WTC11 (cell line): ENCODE data around the gene ATP9A. TPM values are rescaled to one million over a fixed set of nuclear protein-coding genes. Genes with fewer than 3 reads are reported as not detected.

Source experiments
- ATAC-seq: fragments of 200-7000 bp; cut with Tn5 transposase; 2 replicates; pipeline ENCODE4 v1.10.0; 2021; ENCODE audit warnings: mild to moderate bottlenecking, moderate library complexity
- CTCF ChIA-PET: fragments of 300-600 bp; sonication (Branson Sonifier 250); formaldehyde crosslinking; loops from one replicate; lab custom pipeline; 2021; ENCODE audit warnings: antibody characterized with exemption; lab: Charles Lee
- POLR2A ChIA-PET: fragments of 350-600 bp; sonication (Branson Sonifier 250); formaldehyde crosslinking; loops from one replicate; lab custom pipeline; 2021; ENCODE audit warnings: antibody characterized with exemption; lab: Charles Lee
- DNase-seq: peaks from one replicate; pipeline ENCODE4 v3.0.0; 2021; ENCODE audit warnings: low spot score
- H3K27ac Mint-ChIP-seq: 2 replicates; pipeline ENCODE4 v1.8.0; 2021; ENCODE audit warnings: mixed read lengths
- H3K27me3 Mint-ChIP-seq: 2 replicates; pipeline ENCODE4 v1.8.0; 2021; ENCODE audit warnings: low read depth, mild to moderate bottlenecking, moderate library complexity, mixed read lengths
- H3K36me3 Mint-ChIP-seq: 2 replicates; pipeline ENCODE4 v1.8.0; 2021; ENCODE audit warnings: mixed read lengths
- H3K4me1 Mint-ChIP-seq: 2 replicates; pipeline ENCODE4 v1.8.0; 2022; ENCODE audit warnings: mixed read lengths
- H3K4me3 Mint-ChIP-seq: 2 replicates; pipeline ENCODE4 v1.8.0; 2021; ENCODE audit warnings: mild to moderate bottlenecking, moderate library complexity, mixed read lengths
- H3K9me3 Mint-ChIP-seq: 2 replicates; pipeline ENCODE4 v1.8.0; 2021; ENCODE audit warnings: mixed read lengths
- CBFB ChIP-seq: sonication (generic); formaldehyde crosslinking; IDR thresholded peaks from 2 replicates; pipeline ENCODE4 v1.8.1; 2022; ENCODE audit warnings: mild to moderate bottlenecking, low read depth, missing genetic modification reagents
- ETV6 ChIP-seq: sonication (generic); formaldehyde crosslinking; IDR thresholded peaks from 2 replicates; pipeline ENCODE4 v1.8.1; 2022; ENCODE audit warnings: mild to moderate bottlenecking, missing genetic modification reagents
- FOXK1 ChIP-seq: sonication (generic); formaldehyde crosslinking; IDR thresholded peaks from 2 replicates; pipeline ENCODE4 v1.8.0; 2022; ENCODE audit warnings: mild to moderate bottlenecking, moderate library complexity, missing genetic modification reagents
- GTF2I ChIP-seq: fragments of 250-450 bp; sonication (Bioruptor Pico); conservative IDR thresholded peaks from 2 replicates; pipeline ENCODE4 v1.4.0; 2021; ENCODE audit warnings: mild to moderate bottlenecking
- JUN ChIP-seq: sonication (generic); formaldehyde crosslinking; IDR thresholded peaks from 2 replicates; pipeline ENCODE4 v1.8.0; 2023; ENCODE audit warnings: mild to moderate bottlenecking, missing genetic modification reagents
- NR2C2 ChIP-seq: sonication (generic); formaldehyde crosslinking; IDR thresholded peaks from 2 replicates; pipeline ENCODE4 v1.8.0; 2022; ENCODE audit warnings: mild to moderate bottlenecking, missing genetic modification reagents
- PRRX2 ChIP-seq: fragments of 250-450 bp; sonication (Bioruptor Pico); IDR thresholded peaks from 2 replicates; pipeline ENCODE4 v1.8.0; 2021; ENCODE audit warnings: mild to moderate bottlenecking
- ZNF317 ChIP-seq: sonication (generic); formaldehyde crosslinking; IDR thresholded peaks from 2 replicates; pipeline ENCODE4 v1.8.1; 2023; ENCODE audit warnings: low read depth, mild to moderate bottlenecking, moderate library complexity, missing genetic modification reagents, borderline replicate concordance
- total RNA-seq: library from RNA; stranded (reverse); gene quantifications from 3 replicates; pipeline ENCODE4 v1.2.3, GENCODE V29; 2021
- TF ChIP-seq, protein P1 (sequence below): sonication (generic); formaldehyde crosslinking; IDR thresholded peaks from 2 replicates; pipeline ENCODE4 v1.8.0; 2023; ENCODE audit warnings: missing genetic modification reagents
- TF ChIP-seq, protein P2 (sequence below): sonication (generic); formaldehyde crosslinking; IDR thresholded peaks from 2 replicates; pipeline ENCODE4 v1.8.1; 2023; ENCODE audit warnings: mild to moderate bottlenecking, missing genetic modification reagents, moderate library complexity
- TF ChIP-seq, protein P3 (sequence below): sonication (generic); formaldehyde crosslinking; IDR thresholded peaks from 2 replicates; pipeline ENCODE4 v1.8.0; 2022; ENCODE audit warnings: mild to moderate bottlenecking, missing genetic modification reagents
- TF ChIP-seq, protein P4 (sequence below): sonication (generic); formaldehyde crosslinking; IDR thresholded peaks from 2 replicates; pipeline ENCODE4 v1.8.1; 2023; ENCODE audit warnings: mild to moderate bottlenecking, missing genetic modification reagents
- TF ChIP-seq, protein P5 (sequence below): fragments of 250-450 bp; sonication (Bioruptor Pico); IDR thresholded peaks from 2 replicates; pipeline ENCODE4 v1.8.0; 2021; ENCODE audit warnings: mild to moderate bottlenecking
- TF ChIP-seq, protein P6 (sequence below): sonication (generic); formaldehyde crosslinking; IDR thresholded peaks from 2 replicates; pipeline ENCODE4 v1.8.1; 2023; ENCODE audit warnings: mild to moderate bottlenecking, missing genetic modification reagents, borderline replicate concordance
- TF ChIP-seq, protein P7 (sequence below): fragments of 250-450 bp; sonication (Bioruptor Pico); IDR thresholded peaks from 2 replicates; pipeline ENCODE4 v1.9.0; 2021; ENCODE audit warnings: mild to moderate bottlenecking
- TF ChIP-seq, protein P8 (sequence below): sonication (generic); formaldehyde crosslinking; IDR thresholded peaks from 2 replicates; pipeline ENCODE4 v1.8.0; 2022; ENCODE audit warnings: mild to moderate bottlenecking, missing genetic modification reagents

The ATP9A gene
- total RNA-seq, 1 experiment from 2014 or later: 5.0 TPM

DNA sequence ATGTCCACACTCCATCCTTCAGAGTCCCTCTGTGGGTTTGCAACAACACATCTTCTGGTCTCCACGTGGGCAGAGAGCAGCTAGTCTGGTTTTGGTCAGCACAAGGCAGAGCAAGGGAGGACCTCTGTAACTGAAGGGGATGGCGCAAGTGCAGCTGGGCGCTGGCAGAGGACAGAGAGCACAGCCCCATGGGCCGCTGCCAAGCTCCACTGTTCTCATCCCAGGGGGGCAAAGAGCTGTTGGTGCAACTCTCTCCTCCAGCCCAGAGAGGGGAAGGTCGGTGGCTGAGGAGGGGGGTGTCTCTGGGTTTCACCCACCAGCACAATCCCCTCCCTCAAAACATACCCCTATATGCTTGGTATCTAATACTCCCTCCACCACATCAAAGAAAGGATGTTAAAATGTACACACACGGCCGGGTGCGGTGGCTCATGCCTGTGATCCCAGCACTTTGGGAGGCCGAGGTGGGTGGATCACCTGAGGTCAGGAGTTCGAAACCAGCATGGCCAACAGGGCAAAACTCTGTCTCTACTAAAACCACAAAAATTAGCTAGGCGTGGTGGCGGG is 9.1 kb downstream of the ATP9A start:
- no peak for DNase-seq
- no peak for TF ChIP-seq JUN (CRISPR knock-in tag)
- no peak for TF ChIP-seq ZNF317
- TF ChIP-seq, protein P1, sequence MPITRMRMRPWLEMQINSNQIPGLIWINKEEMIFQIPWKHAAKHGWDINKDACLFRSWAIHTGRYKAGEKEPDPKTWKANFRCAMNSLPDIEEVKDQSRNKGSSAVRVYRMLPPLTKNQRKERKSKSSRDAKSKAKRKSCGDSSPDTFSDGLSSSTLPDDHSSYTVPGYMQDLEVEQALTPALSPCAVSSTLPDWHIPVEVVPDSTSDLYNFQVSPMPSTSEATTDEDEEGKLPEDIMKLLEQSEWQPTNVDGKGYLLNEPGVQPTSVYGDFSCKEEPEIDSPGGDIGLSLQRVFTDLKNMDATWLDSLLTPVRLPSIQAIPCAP: no peak
- TF ChIP-seq FOXK1: no peak
- TF ChIP-seq, protein P2, sequence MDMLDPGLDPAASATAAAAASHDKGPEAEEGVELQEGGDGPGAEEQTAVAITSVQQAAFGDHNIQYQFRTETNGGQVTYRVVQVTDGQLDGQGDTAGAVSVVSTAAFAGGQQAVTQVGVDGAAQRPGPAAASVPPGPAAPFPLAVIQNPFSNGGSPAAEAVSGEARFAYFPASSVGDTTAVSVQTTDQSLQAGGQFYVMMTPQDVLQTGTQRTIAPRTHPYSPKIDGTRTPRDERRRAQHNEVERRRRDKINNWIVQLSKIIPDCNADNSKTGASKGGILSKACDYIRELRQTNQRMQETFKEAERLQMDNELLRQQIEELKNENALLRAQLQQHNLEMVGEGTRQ: no peak
- TF ChIP-seq, protein P3, sequence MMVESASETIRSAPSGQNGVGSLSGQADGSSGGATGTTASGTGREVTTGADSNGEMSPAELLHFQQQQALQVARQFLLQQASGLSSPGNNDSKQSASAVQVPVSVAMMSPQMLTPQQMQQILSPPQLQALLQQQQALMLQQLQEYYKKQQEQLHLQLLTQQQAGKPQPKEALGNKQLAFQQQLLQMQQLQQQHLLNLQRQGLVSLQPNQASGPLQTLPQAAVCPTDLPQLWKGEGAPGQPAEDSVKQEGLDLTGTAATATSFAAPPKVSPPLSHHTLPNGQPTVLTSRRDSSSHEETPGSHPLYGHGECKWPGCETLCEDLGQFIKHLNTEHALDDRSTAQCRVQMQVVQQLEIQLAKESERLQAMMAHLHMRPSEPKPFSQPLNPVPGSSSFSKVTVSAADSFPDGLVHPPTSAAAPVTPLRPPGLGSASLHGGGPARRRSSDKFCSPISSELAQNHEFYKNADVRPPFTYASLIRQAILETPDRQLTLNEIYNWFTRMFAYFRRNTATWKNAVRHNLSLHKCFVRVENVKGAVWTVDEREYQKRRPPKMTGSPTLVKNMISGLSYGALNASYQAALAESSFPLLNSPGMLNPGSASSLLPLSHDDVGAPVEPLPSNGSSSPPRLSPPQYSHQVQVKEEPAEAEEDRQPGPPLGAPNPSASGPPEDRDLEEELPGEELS: no peak
- Mint-ChIP-seq H3K4me3 (no peak overlapping the region), H3K9me3 (peaks cover 5% of the 10 kb centered on the region; the same call in 1 of the 2 replicates), H3K36me3 (peaks cover 11% of the 10 kb centered on the region), H3K4me1 (peaks cover 11% of the 10 kb centered on the region), H3K27me3 (no peaks in the 10 kb centered on the region), H3K27ac (no peak overlapping the region)
- ChIA-PET POLR2A (no interaction called here), CTCF (interaction anchor here (0.5 to 1.0 kb wide), 2 partner anchors 47 to 70 kb away, joined by 3 to 4 read pairs; no protein-coding TSS in a partner anchor)
- ATAC-seq: no peak

DNA sequence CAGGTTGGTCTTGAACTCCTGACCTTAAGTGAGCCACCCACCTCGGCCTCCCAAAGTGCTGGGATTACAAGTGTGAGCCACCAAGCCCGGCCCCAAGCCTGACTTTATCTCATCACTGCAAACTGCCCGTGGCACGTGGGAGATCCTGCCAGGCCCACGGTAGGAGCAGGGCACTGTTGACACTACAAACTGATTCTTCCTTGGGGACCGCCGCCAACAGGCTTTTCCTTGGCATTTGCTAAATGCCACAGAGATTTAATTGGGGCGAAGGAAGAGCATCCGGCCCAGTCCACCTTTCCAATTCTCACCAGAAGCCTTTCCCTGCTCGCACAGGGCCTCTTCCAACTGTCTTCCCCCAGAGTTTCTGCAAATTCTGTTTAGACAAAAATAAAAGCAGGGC is 11.0 kb downstream of the ATP9A start:
- DNase-seq: no peak
- H3K27me3 Mint-ChIP-seq: no peaks in the 10 kb centered on the region
- ATAC-seq: no peak
- H3K36me3 Mint-ChIP-seq: peaks cover 10% of the 10 kb centered on the region
- H3K27ac Mint-ChIP-seq: no peak overlapping the region
- H3K4me3 Mint-ChIP-seq: no peak overlapping the region
- peaks cover 11% of the 10 kb centered on the region for H3K4me1 Mint-ChIP-seq
- peaks cover 5% of the 10 kb centered on the region; the same call in 1 of the 2 replicates for H3K9me3 Mint-ChIP-seq
- ChIA-PET POLR2A (no interaction called here), CTCF (no interaction called here)
- TF ChIP-seq PRRX2 (CRISPR knock-in tag): no peak
- TF ChIP-seq, protein P4, sequence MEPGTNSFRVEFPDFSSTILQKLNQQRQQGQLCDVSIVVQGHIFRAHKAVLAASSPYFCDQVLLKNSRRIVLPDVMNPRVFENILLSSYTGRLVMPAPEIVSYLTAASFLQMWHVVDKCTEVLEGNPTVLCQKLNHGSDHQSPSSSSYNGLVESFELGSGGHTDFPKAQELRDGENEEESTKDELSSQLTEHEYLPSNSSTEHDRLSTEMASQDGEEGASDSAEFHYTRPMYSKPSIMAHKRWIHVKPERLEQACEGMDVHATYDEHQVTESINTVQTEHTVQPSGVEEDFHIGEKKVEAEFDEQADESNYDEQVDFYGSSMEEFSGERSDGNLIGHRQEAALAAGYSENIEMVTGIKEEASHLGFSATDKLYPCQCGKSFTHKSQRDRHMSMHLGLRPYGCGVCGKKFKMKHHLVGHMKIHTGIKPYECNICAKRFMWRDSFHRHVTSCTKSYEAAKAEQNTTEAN (CRISPR knock-in tag): no peak
- TF ChIP-seq, protein P5, sequence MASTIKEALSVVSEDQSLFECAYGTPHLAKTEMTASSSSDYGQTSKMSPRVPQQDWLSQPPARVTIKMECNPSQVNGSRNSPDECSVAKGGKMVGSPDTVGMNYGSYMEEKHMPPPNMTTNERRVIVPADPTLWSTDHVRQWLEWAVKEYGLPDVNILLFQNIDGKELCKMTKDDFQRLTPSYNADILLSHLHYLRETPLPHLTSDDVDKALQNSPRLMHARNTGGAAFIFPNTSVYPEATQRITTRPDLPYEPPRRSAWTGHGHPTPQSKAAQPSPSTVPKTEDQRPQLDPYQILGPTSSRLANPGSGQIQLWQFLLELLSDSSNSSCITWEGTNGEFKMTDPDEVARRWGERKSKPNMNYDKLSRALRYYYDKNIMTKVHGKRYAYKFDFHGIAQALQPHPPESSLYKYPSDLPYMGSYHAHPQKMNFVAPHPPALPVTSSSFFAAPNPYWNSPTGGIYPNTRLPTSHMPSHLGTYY (CRISPR knock-in tag): no peak

DNA sequence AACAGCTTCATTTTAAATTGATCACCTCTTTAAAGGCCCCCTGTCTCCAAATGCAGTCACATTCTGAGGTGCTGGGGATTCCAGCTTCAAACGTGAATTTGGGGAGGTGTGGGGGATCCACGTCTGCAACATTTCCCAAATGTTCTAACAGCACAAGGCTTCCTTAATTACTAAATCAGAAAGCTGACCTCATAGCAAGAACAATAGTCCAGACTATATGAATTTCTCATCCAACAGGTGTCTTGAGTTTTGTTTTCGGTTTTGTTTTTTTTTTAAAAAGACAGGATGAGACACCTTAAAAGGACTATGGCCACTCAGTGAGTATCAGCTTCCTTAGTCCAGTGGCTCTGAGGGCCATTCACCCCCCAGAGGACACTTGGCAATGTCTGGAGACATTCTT is 11.5 kb downstream of the ATP9A start:
- 0 out of 2 replicates have a peak, but pooled peaks cover under 1% of the 10 kb centered on the region for H3K9me3 Mint-ChIP-seq
- H3K27ac Mint-ChIP-seq: peak overlapping the region; percentile 13; the same call in 1 of the 2 replicates
- no peak overlapping the region for H3K4me3 Mint-ChIP-seq
- ATAC-seq: no peak
- H3K4me1 Mint-ChIP-seq: peaks cover 11% of the 10 kb centered on the region
- no peak for DNase-seq
- H3K36me3 Mint-ChIP-seq: peaks cover 4% of the 10 kb centered on the region
- H3K27me3 Mint-ChIP-seq: no peaks in the 10 kb centered on the region
- CTCF ChIA-PET: interaction anchor here (1.6 kb wide), 1 partner anchor 56 kb away, joined by 5 read pairs; no protein-coding TSS in a partner anchor
- POLR2A ChIA-PET: no interaction called here
- TF ChIP-seq, protein P6, sequence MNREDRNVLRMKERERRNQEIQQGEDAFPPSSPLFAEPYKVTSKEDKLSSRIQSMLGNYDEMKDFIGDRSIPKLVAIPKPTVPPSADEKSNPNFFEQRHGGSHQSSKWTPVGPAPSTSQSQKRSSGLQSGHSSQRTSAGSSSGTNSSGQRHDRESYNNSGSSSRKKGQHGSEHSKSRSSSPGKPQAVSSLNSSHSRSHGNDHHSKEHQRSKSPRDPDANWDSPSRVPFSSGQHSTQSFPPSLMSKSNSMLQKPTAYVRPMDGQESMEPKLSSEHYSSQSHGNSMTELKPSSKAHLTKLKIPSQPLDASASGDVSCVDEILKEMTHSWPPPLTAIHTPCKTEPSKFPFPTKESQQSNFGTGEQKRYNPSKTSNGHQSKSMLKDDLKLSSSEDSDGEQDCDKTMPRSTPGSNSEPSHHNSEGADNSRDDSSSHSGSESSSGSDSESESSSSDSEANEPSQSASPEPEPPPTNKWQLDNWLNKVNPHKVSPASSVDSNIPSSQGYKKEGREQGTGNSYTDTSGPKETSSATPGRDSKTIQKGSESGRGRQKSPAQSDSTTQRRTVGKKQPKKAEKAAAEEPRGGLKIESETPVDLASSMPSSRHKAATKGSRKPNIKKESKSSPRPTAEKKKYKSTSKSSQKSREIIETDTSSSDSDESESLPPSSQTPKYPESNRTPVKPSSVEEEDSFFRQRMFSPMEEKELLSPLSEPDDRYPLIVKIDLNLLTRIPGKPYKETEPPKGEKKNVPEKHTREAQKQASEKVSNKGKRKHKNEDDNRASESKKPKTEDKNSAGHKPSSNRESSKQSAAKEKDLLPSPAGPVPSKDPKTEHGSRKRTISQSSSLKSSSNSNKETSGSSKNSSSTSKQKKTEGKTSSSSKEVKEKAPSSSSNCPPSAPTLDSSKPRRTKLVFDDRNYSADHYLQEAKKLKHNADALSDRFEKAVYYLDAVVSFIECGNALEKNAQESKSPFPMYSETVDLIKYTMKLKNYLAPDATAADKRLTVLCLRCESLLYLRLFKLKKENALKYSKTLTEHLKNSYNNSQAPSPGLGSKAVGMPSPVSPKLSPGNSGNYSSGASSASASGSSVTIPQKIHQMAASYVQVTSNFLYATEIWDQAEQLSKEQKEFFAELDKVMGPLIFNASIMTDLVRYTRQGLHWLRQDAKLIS (CRISPR knock-in tag): no peak
- no peak for TF ChIP-seq ETV6 (CRISPR knock-in tag)
- TF ChIP-seq NR2C2 (CRISPR knock-in tag): no peak
- TF ChIP-seq, protein P7, sequence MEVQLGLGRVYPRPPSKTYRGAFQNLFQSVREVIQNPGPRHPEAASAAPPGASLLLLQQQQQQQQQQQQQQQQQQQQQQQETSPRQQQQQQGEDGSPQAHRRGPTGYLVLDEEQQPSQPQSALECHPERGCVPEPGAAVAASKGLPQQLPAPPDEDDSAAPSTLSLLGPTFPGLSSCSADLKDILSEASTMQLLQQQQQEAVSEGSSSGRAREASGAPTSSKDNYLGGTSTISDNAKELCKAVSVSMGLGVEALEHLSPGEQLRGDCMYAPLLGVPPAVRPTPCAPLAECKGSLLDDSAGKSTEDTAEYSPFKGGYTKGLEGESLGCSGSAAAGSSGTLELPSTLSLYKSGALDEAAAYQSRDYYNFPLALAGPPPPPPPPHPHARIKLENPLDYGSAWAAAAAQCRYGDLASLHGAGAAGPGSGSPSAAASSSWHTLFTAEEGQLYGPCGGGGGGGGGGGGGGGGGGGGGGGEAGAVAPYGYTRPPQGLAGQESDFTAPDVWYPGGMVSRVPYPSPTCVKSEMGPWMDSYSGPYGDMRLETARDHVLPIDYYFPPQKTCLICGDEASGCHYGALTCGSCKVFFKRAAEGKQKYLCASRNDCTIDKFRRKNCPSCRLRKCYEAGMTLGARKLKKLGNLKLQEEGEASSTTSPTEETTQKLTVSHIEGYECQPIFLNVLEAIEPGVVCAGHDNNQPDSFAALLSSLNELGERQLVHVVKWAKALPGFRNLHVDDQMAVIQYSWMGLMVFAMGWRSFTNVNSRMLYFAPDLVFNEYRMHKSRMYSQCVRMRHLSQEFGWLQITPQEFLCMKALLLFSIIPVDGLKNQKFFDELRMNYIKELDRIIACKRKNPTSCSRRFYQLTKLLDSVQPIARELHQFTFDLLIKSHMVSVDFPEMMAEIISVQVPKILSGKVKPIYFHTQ (CRISPR knock-in tag): no peak
- TF ChIP-seq, protein P8, sequence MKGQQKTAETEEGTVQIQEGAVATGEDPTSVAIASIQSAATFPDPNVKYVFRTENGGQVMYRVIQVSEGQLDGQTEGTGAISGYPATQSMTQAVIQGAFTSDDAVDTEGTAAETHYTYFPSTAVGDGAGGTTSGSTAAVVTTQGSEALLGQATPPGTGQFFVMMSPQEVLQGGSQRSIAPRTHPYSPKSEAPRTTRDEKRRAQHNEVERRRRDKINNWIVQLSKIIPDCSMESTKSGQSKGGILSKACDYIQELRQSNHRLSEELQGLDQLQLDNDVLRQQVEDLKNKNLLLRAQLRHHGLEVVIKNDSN (CRISPR knock-in tag): no peak
- no peak for TF ChIP-seq GTF2I
- TF ChIP-seq CBFB (CRISPR knock-in tag): no peak
